ENCODE data around the gene ERI3.

The ERI3 gene

DNA sequence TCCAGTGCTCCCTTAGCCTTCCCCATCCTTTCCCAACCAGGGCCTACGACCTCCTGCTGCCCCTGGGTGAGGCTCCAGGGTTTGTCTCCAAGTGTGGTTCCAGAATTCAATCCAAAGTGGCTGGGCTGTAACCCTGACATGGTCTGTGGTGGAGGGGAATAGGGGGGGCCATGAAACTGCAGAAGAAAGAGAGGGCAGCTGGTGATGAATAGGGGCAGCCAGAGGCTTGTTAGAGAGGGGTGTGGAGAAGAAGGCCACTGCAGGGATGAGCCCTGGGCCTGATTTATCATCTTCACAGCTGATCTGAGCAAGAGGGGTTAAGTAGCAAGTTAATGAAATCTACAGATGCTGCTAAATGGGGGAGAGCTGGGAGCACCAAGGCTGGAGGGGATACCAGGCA lies 12.9 kb upstream of the ERI3 start:
- Histone ChIP-seq H3K4me3 (ENCODE audit: low read length) (no peak overlapping the region), H3K36me3 (ENCODE audit: control insufficient read depth, low read depth, low read length) (no peaks in the 10 kb centered on the region), H3K27ac (ENCODE audit: low read length) (no peak overlapping the region), H3K4me1 (ENCODE audit: control insufficient read depth, low read depth, low read length) (peaks cover 3% of the 10 kb centered on the region), H3K27me3 (ENCODE audit: control insufficient read depth, insufficient read depth, low read length) (no peaks in the 10 kb centered on the region), H3K9me3 (ENCODE audit: control insufficient read depth, low read depth, low read length) (no peaks in the 10 kb centered on the region), H3K9ac (ENCODE audit: low read length) (no peak overlapping the region)

DNA sequence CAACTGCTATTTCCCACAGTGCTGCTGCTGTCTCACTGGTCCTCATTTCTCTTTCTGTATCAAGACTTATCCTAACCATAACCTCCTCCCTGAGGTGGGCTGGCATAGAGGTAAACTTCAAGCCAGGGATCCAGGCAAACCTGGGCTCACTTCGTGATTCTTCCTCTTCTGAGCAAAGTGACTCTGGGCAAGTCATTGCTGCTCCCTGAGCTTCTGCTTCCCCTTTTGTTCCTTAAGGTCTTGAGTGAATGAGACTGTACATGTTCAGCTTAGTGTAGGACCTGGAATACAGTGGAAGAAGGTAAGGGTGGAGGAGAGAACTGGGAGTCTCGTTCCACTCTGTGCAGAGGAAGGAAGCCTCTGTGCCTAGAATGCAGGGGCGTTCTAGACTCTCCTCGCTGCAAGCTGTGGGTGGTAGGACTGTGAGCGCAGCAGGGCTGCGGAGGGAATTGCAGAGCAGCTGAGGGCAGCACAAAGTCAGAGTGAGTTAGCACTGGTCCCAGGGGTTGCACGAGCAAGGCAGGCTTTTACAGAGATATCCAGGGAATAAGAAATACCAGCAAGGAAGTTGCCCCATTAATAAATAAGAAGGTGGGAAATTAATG lies 11.4 kb upstream of the ERI3 start:
- no peaks in the 10 kb centered on the region for H3K9me3 ChIP-seq (ENCODE audit: control insufficient read depth, low read depth, low read length)
- no peak overlapping the region for H3K9ac ChIP-seq (ENCODE audit: low read length)
- peaks cover 3% of the 10 kb centered on the region for H3K4me1 ChIP-seq (ENCODE audit: control insufficient read depth, low read depth, low read length)
- no peaks in the 10 kb centered on the region for H3K27me3 ChIP-seq (ENCODE audit: control insufficient read depth, insufficient read depth, low read length)
- H3K27ac ChIP-seq (ENCODE audit: low read length) = no peak overlapping the region
- H3K4me3 ChIP-seq (ENCODE audit: low read length) = no peak overlapping the region
- H3K36me3 ChIP-seq (ENCODE audit: control insufficient read depth, low read depth, low read length) = no peaks in the 10 kb centered on the region

GRCh38 chr1:44361478-44361877 lies 6.4 kb upstream of the ERI3 start:
- peaks cover 5% of the 10 kb centered on the region for H3K4me1 ChIP-seq (ENCODE audit: control insufficient read depth, low read depth, low read length)
- H3K27me3 ChIP-seq (ENCODE audit: control insufficient read depth, insufficient read depth, low read length) = no peaks in the 10 kb centered on the region
- no peaks in the 10 kb centered on the region for H3K36me3 ChIP-seq (ENCODE audit: control insufficient read depth, low read depth, low read length)
- no peak overlapping the region for H3K27ac ChIP-seq (ENCODE audit: low read length)
- H3K4me3 ChIP-seq (ENCODE audit: low read length) = no peak overlapping the region
- H3K9me3 ChIP-seq (ENCODE audit: control insufficient read depth, low read depth, low read length) = no peaks in the 10 kb centered on the region
- no peak overlapping the region for H3K9ac ChIP-seq (ENCODE audit: low read length)

- Histone ChIP-seq H3K4me1 (ENCODE audit: control insufficient read depth, low read depth, low read length) (peaks cover 12% of the 10 kb centered on the region), H3K27me3 (ENCODE audit: control insufficient read depth, insufficient read depth, low read length) (no peaks in the 10 kb centered on the region), H3K4me3 (ENCODE audit: low read length) (no peak overlapping the region)
Observed at GRCh38 chr1:44359234-44359935, 4.3 kb upstream of the ERI3 start.

DNA sequence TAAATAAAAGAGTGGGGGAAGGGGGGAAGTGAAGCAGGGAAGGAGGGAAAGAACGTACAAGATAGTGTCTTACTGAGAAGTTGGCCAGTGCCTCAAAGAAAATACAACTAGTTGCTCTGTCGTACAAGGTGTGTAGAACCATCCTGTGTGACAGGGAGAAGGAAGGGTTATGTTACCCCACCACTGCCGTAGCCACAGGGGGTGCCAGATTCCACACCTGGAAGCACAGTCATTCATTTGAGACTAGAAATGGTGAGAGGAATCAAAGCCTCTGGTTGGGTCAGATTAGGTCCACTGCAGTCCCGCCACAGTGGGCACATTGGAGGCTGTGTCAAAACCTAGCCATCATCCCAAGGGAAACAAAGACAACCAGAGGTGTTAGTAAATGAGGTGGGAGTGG lies 2.7 kb upstream of the ERI3 start:
- Histone ChIP-seq H3K27ac (ENCODE audit: low read length) (no peak overlapping the region), H3K36me3 (ENCODE audit: control insufficient read depth, low read depth, low read length) (no peaks in the 10 kb centered on the region), H3K27me3 (ENCODE audit: control insufficient read depth, insufficient read depth, low read length) (no peaks in the 10 kb centered on the region), H3K4me1 (ENCODE audit: control insufficient read depth, low read depth, low read length) (peaks cover 18% of the 10 kb centered on the region), H3K4me3 (ENCODE audit: low read length) (no peak overlapping the region), H3K9me3 (ENCODE audit: control insufficient read depth, low read depth, low read length) (no peaks in the 10 kb centered on the region), H3K9ac (ENCODE audit: low read length) (no peak overlapping the region)

More at GRCh38 chr1:44359234-44359935, 4.3 kb upstream of the ERI3 start:
- no peaks in the 10 kb centered on the region for H3K36me3 ChIP-seq (ENCODE audit: control insufficient read depth, low read depth, low read length)
- no peak overlapping the region for H3K27ac ChIP-seq (ENCODE audit: low read length)
- no peaks in the 10 kb centered on the region for H3K9me3 ChIP-seq (ENCODE audit: control insufficient read depth, low read depth, low read length)
- H3K9ac ChIP-seq (ENCODE audit: low read length) = no peak overlapping the region

- Histone ChIP-seq H3K9ac (ENCODE audit: low read length) (no peak overlapping the region), H3K27ac (ENCODE audit: low read length) (no peak overlapping the region), H3K4me1 (ENCODE audit: control insufficient read depth, low read depth, low read length) (peaks cover 18% of the 10 kb centered on the region), H3K27me3 (ENCODE audit: control insufficient read depth, insufficient read depth, low read length) (no peaks in the 10 kb centered on the region), H3K36me3 (ENCODE audit: control insufficient read depth, low read depth, low read length) (no peaks in the 10 kb centered on the region), H3K4me3 (ENCODE audit: low read length) (peak overlapping the region; percentile 23), H3K9me3 (ENCODE audit: control insufficient read depth, low read depth, low read length) (no peaks in the 10 kb centered on the region)
Observed at GRCh38 chr1:44355582-44356305, 687 bp upstream of the ERI3 start.

DNA sequence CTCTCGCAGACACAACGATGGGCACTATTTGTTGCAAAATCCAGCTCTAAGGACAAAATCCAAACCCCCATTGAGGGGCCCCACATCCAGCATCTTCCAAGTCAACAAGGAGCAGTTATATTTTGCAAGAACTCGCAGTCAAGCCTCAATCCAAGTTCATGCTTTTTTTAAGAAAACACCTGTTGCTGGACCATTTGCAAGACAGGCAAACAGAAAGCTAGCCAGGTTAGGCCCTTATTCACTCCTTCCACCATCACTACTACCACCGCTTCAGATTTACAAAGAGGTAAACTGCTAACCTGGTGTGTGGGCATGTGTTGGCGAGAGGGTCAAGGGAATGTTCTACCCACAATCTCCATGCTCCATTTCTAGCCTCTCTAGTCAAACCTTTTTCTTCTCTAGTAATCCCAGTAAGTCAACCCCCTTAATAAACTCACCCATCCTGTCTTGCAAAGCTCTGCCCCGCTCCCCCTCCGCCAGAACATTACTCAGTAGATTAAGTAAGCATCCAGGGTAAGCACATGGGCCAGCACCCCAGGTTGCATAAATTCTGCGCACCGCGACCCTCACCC lies 703 bp downstream of the ERI3 start:
- peaks cover 14% of the 10 kb centered on the region for H3K4me1 ChIP-seq (ENCODE audit: control insufficient read depth, low read depth, low read length)
- H3K36me3 ChIP-seq (ENCODE audit: control insufficient read depth, low read depth, low read length) = no peaks in the 10 kb centered on the region
- H3K27ac ChIP-seq (ENCODE audit: low read length) = peak overlapping the region; percentile 25

GRCh38 chr1:44353604-44354003 lies 1.5 kb downstream of the ERI3 start:
- Histone ChIP-seq H3K9ac (ENCODE audit: low read length) (no peak overlapping the region), H3K27me3 (ENCODE audit: control insufficient read depth, insufficient read depth, low read length) (no peaks in the 10 kb centered on the region), H3K4me3 (ENCODE audit: low read length) (peak overlapping the region; percentile 87), H3K9me3 (ENCODE audit: control insufficient read depth, low read depth, low read length) (no peaks in the 10 kb centered on the region), H3K4me1 (ENCODE audit: control insufficient read depth, low read depth, low read length) (peaks cover 15% of the 10 kb centered on the region), H3K36me3 (ENCODE audit: control insufficient read depth, low read depth, low read length) (no peaks in the 10 kb centered on the region), H3K27ac (ENCODE audit: low read length) (no peak overlapping the region)

More for the DNA sequence above, 703 bp downstream of the ERI3 start:
- Histone ChIP-seq H3K4me3 (ENCODE audit: low read length) (peak overlapping the region; percentile 87), H3K9ac (ENCODE audit: low read length) (peak overlapping the region; percentile 78), H3K27me3 (ENCODE audit: control insufficient read depth, insufficient read depth, low read length) (no peaks in the 10 kb centered on the region), H3K9me3 (ENCODE audit: control insufficient read depth, low read depth, low read length) (no peaks in the 10 kb centered on the region)

- Histone ChIP-seq H3K4me1 (ENCODE audit: control insufficient read depth, low read depth, low read length) (peaks cover 33% of the 10 kb centered on the region), H3K27me3 (ENCODE audit: control insufficient read depth, insufficient read depth, low read length) (no peaks in the 10 kb centered on the region), H3K27ac (ENCODE audit: low read length) (no peak overlapping the region), H3K36me3 (ENCODE audit: control insufficient read depth, low read depth, low read length) (no peaks in the 10 kb centered on the region), H3K9me3 (ENCODE audit: control insufficient read depth, low read depth, low read length) (no peaks in the 10 kb centered on the region), H3K4me3 (ENCODE audit: low read length) (no peak overlapping the region), H3K9ac (ENCODE audit: low read length) (no peak overlapping the region)
Observed at GRCh38 chr1:44351289-44351688, 3.8 kb downstream of the ERI3 start.

DNA sequence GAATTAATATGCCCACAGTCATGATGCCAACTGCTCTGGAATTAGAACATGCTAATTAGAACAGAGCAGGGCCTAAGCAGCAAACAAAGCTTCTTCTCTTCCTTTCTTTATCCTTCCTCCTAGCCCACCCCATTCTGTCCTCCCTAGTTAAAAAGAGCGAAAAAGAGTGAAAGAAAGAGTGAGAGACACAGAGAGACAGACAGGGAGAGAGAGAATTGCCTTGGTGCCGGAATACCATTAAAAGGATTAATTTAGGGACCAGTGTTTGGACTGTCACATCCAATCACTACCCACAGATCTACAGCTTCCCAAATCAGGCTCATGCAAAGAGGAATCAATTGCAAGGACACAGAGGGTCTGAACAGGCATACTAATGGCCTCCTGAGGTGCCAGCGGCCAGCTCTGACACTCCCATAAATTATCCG lies 7.0 kb downstream of the ERI3 start:
- Histone ChIP-seq H3K27me3 (ENCODE audit: control insufficient read depth, insufficient read depth, low read length) (no peaks in the 10 kb centered on the region), H3K36me3 (ENCODE audit: control insufficient read depth, low read depth, low read length) (no peaks in the 10 kb centered on the region), H3K27ac (ENCODE audit: low read length) (no peak overlapping the region), H3K4me3 (ENCODE audit: low read length) (no peak overlapping the region), H3K4me1 (ENCODE audit: control insufficient read depth, low read depth, low read length) (peaks cover 19% of the 10 kb centered on the region), H3K9ac (ENCODE audit: low read length) (no peak overlapping the region), H3K9me3 (ENCODE audit: control insufficient read depth, low read depth, low read length) (no peaks in the 10 kb centered on the region)

DNA sequence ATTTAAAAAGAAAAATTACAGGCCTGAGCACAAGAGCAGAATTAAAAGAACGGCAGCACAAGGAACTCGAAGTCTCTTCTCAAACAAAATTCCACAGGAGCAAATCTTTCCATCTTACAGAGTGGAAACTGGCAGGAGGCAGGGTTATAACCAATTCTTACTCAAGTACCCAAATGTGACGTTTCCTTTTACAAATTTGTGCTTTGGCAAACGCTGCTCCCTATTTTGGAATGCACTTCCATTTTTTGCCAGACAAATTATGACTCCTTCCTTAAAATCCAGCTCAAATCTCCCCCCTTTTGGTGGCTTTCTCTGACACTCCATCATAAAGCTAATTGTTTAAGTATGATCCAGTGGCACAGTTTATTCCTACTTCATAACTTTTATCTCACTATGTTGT lies 7.8 kb downstream of the ERI3 start:
- no peak overlapping the region for H3K27ac ChIP-seq (ENCODE audit: low read length)
- peaks cover 19% of the 10 kb centered on the region for H3K4me1 ChIP-seq (ENCODE audit: control insufficient read depth, low read depth, low read length)
- H3K27me3 ChIP-seq (ENCODE audit: control insufficient read depth, insufficient read depth, low read length) = no peaks in the 10 kb centered on the region
- no peaks in the 10 kb centered on the region for H3K9me3 ChIP-seq (ENCODE audit: control insufficient read depth, low read depth, low read length)
- no peaks in the 10 kb centered on the region for H3K36me3 ChIP-seq (ENCODE audit: control insufficient read depth, low read depth, low read length)
- no peak overlapping the region for H3K9ac ChIP-seq (ENCODE audit: low read length)
- no peak overlapping the region for H3K4me3 ChIP-seq (ENCODE audit: low read length)
